Lower leg skin (tissue), 4 donors: ENCODE results near the gene CARD11. TPM values are rescaled to one million over a fixed set of nuclear protein-coding genes. Genes with fewer than 3 reads are reported as not detected.

Source experiments
- DNase-seq, 2 donors: peaks; one replicate each; pipeline ENCODE4 v3.0.0-alpha.2; 2019; ENCODE audit warnings: low spot score in 2 of 2
- H3K4me3 ChIP-seq: fragments of 200-600 bp; sonication (generic); 2 replicates; pipeline ENCODE4 v1.5.1; 2017; ENCODE audit warnings: mild to moderate bottlenecking, low read depth; ENCODE audit not compliant: poor library complexity, severe bottlenecking
- CTCF ChIP-seq, 3 donors: fragments of 450-650 bp; IDR thresholded peaks; one replicate each; pipeline ENCODE4 v1.5.1; 2016; ENCODE audit warnings: antibody characterized with exemption in 3 of 3, mild to moderate bottlenecking in 3 of 3, moderate library complexity in 2 of 3
- POLR2A ChIP-seq, 2 donors: fragments of 450-650 bp; IDR thresholded peaks; one replicate each; pipeline ENCODE4 v1.6.1; 2016 to 2017; ENCODE audit warnings: antibody characterized with exemption in 2 of 2, mild to moderate bottlenecking in 1 of 2, moderate library complexity in 1 of 2
- WGBS, 2 donors: methylation state at CpG; one replicate each; pipeline ENCODE4 v1.1.5; 2018; 5-methylcytosine and 5-hydroxymethylcytosine counted together
- intact Hi-C: fragments of 100-400 bp; cut with DNase I; formaldehyde crosslinking; loops from one replicate; pipeline ENCODE4 v1.15.0; 2023; ENCODE audit warnings: low total_unique reads
- total RNA-seq, 4 donors: library from RNA; depleted of rRNA; stranded (reverse); fragments of >200 nt; gene quantifications; one replicate each; pipeline ENCODE4 v1.1.0, GENCODE V29; 2016

Gene CARD11
- total RNA-seq, 4 donors from 2014 or later, result 0.17 to 0.68 TPM; not detected in 2

GRCh38 chr7:2966466-2967078 is 77.1 kb downstream of the CARD11 start:
- peak in 1 of 2 donors; percentile 40 for DNase-seq
- H3K4me3 ChIP-seq, result no peak overlapping the region
- no peak for TF ChIP-seq CTCF (IDR thresholded peaks at IDR 0.05)
- no peak for TF ChIP-seq POLR2A (IDR thresholded peaks at IDR 0.05)
- 86 to 89% methylated on average over 11 of the region's 11 CpGs for WGBS, 2 donors
- intact Hi-C loops, result no loop called here

GRCh38 chr7:2965745-2966270 is 77.9 kb downstream of the CARD11 start:
- no peak for TF ChIP-seq CTCF (IDR thresholded peaks at IDR 0.05)
- TF ChIP-seq POLR2A (IDR thresholded peaks at IDR 0.05), result no peak
- intact Hi-C loops, result no loop called here
- H3K4me3 ChIP-seq, result no peak overlapping the region
- WGBS, 2 donors, result 77 to 82% methylated on average over 1 of the region's 1 CpG
- DNase-seq, result no peak

GRCh38 chr7:2965301-2965700 is 78.4 kb downstream of the CARD11 start:
- no peak for DNase-seq
- no peak overlapping the region for H3K4me3 ChIP-seq
- intact Hi-C loops, result no loop called here
- TF ChIP-seq POLR2A (IDR thresholded peaks at IDR 0.05) (no peak), CTCF (IDR thresholded peaks at IDR 0.05) (no peak)
- 52 to 76% methylated on average over 1 of the region's 1 CpG for WGBS, 2 donors

- no peak overlapping the region for H3K4me3 ChIP-seq
- intact Hi-C loops, result no loop called here
- no peak for DNase-seq
- TF ChIP-seq CTCF (IDR thresholded peaks at IDR 0.05) (no peak), POLR2A (IDR thresholded peaks at IDR 0.05) (no peak)
- WGBS, 2 donors, result 77 to 84% methylated on average over 2 of the region's 2 CpGs
Measured at GRCh38 chr7:2964208-2964607, 79.5 kb downstream of the CARD11 start.

GRCh38 chr7:2962865-2963264 is 80.8 kb downstream of the CARD11 start:
- WGBS, 2 donors, result 75 to 81% methylated on average over 2 of the region's 2 CpGs
- no peak overlapping the region for H3K4me3 ChIP-seq
- intact Hi-C loops, result no loop called here
- TF ChIP-seq POLR2A (IDR thresholded peaks at IDR 0.05), result no peak
- TF ChIP-seq CTCF (IDR thresholded peaks at IDR 0.05), result no peak
- DNase-seq, result peak in 1 of 2 donors; percentile 9
